Cardiac fibroblast (primary cell): ENCODE results near the gene GM2A.

Experiments
- DNase-seq, 2 donors: peaks; one replicate each; pipeline versions ENCODE4 v3.0.0 to v3.0.0-alpha.2; 2010; ENCODE audit warnings: low read depth in 2 of 2
- H3K4me3 ChIP-seq, 2 donors: replicated peaks in 1 of 2; 1 replicate in 1 of 2; 2 replicates in 1 of 2; pipeline ENCODE4 v1.5.1; 2011; ENCODE audit warnings: low read depth in 2 of 2, low read length in 2 of 2, mild to moderate bottlenecking in 2 of 2, moderate library complexity in 1 of 2
- TF ChIP-seq, protein P1 (sequence below): IDR thresholded peaks from one replicate; pipeline ENCODE4 v1.5.1; 2011; ENCODE audit warnings: low read depth, mild to moderate bottlenecking, low read length, inconsistent platforms

GM2A gene

GRCh38 chr5:151283120-151283825, 30.3 kb downstream of the GM2A start:
- TF ChIP-seq, protein P1, sequence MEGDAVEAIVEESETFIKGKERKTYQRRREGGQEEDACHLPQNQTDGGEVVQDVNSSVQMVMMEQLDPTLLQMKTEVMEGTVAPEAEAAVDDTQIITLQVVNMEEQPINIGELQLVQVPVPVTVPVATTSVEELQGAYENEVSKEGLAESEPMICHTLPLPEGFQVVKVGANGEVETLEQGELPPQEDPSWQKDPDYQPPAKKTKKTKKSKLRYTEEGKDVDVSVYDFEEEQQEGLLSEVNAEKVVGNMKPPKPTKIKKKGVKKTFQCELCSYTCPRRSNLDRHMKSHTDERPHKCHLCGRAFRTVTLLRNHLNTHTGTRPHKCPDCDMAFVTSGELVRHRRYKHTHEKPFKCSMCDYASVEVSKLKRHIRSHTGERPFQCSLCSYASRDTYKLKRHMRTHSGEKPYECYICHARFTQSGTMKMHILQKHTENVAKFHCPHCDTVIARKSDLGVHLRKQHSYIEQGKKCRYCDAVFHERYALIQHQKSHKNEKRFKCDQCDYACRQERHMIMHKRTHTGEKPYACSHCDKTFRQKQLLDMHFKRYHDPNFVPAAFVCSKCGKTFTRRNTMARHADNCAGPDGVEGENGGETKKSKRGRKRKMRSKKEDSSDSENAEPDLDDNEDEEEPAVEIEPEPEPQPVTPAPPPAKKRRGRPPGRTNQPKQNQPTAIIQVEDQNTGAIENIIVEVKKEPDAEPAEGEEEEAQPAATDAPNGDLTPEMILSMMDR: no peak
- DNase-seq: no peak
- no peak overlapping the region for H3K4me3 ChIP-seq

DNA sequence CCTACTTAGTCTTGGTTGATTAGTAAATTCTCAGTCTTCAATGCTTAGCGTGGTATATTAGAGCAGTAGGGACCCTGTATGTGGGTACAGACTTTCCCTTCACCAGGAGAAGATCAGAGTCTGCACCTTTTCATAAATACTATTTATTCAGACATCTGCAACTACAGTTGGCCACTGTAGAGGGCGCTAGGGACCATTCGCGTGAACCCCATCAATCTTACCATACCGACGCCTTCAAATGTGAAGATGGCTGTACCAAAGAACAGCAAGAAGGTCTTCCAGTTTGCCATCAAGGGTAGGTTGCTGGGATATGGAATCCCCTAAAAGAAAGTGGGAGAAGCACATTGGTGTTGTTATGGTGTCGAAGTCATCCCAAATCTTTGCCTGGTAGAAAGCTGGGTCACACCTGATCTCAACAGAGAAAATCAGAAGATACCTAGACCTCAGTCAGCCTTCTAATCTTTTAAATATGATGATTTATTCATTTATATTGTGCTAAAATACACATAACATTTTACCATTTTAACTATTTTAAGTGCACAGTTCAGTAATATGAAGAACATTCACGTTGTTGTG, 31.5 kb downstream of the GM2A start:
- TF ChIP-seq, protein P1: no peak
- DNase-seq: no peak
- H3K4me3 ChIP-seq: no peak overlapping the region

DNA sequence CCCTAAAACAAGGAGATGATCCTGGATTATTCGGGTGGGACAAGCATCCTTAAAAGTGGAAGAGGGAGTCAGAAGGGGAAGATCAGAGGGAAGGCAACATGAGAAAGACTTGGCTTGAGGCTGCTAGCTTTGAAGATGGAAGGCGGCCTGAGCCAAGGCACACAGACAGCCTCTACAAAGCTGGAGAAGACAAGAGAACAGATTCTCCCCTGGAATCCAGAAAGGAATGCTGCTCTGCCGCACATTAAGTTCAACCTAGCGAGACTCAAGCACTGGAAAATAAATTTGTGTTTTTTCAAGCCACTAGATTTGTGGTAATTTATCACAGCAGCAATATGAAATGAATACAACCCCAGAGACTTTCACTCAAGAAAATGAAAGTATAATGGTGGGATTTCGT, 32.7 kb downstream of the GM2A start:
- H3K4me3 ChIP-seq: no peak overlapping the region
- DNase-seq: no peak
- TF ChIP-seq, protein P1: no peak

GRCh38 chr5:151286246-151286645, 33.3 kb downstream of the GM2A start:
- no peak overlapping the region for H3K4me3 ChIP-seq
- DNase-seq: no peak
- TF ChIP-seq, protein P1: no peak

DNA sequence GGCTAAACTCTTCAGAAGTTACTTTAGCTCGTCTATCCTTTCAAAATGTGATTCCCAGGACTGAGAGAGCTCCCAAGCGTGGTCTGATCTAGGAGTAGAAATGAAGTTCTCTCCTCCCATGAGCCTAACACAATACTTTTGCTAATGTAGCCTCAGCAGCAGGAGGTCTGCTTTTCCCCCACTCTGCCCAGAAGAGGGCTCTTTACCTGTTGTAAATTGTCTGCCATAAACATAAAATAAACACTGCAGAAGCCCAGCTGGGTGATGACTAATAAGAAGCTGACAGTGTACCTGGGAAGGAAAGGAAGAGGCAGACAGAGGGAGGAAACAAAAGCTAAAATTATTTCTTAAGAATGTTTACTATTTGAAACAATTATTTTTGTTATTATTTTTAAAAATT, 35.2 kb downstream of the GM2A start:
- TF ChIP-seq, protein P1: no peak
- no peak overlapping the region for H3K4me3 ChIP-seq
- no peak for DNase-seq

- H3K4me3 ChIP-seq: no peak overlapping the region
- DNase-seq: no peak
- TF ChIP-seq, protein P1: no peak
These were observed 40.6 kb downstream of the GM2A start for GRCh38 chr5:151293624-151294023.
